Measurements from ENCODE around the gene SLC38A8. TPM values are rescaled to one million over a fixed set of nuclear protein-coding genes. Genes with fewer than 3 reads are reported as not detected.

SLC38A8 gene
- total RNA-seq, 1 experiment from 2014 or later = not detected

GRCh38 chr16:83973581-83974385, 68.8 kb downstream of the SLC38A8 start:
- Histone ChIP-seq H3K36me3 (replicated peaks; ENCODE audit: control insufficient read depth, insufficient read depth, low read length) (no peaks in the 10 kb centered on the region), H3K4me3 (ENCODE audit: insufficient read depth, low read depth, low read length) (no peak overlapping the region), H3K27me3 (ENCODE audit: control insufficient read depth, insufficient read depth, low read length) (peaks cover 10% of the 10 kb centered on the region)
- DNase-seq = no peak

GRCh38 chr16:83973077-83973476, 69.5 kb downstream of the SLC38A8 start:
- Histone ChIP-seq H3K36me3 (replicated peaks; ENCODE audit: control insufficient read depth, insufficient read depth, low read length) (no peaks in the 10 kb centered on the region), H3K4me3 (ENCODE audit: insufficient read depth, low read depth, low read length) (no peak overlapping the region)

GRCh38 chr16:83972256-83973008, 70.2 kb downstream of the SLC38A8 start:
- Histone ChIP-seq H3K27me3 (ENCODE audit: control insufficient read depth, insufficient read depth, low read length) (peaks cover 11% of the 10 kb centered on the region), H3K36me3 (replicated peaks; ENCODE audit: control insufficient read depth, insufficient read depth, low read length) (no peaks in the 10 kb centered on the region), H3K4me3 (ENCODE audit: insufficient read depth, low read depth, low read length) (no peak overlapping the region)
- DNase-seq = peak; percentile 67

More at GRCh38 chr16:83973077-83973476, 69.5 kb downstream of the SLC38A8 start:
- H3K27me3 ChIP-seq (ENCODE audit: control insufficient read depth, insufficient read depth, low read length) = peaks cover 11% of the 10 kb centered on the region
- no peak for DNase-seq

GRCh38 chr16:83971165-83972130, 71.1 kb downstream of the SLC38A8 start:
- Histone ChIP-seq H3K27me3 (ENCODE audit: control insufficient read depth, insufficient read depth, low read length) (peaks cover 11% of the 10 kb centered on the region), H3K4me3 (ENCODE audit: insufficient read depth, low read depth, low read length) (no peak overlapping the region), H3K36me3 (replicated peaks; ENCODE audit: control insufficient read depth, insufficient read depth, low read length) (no peaks in the 10 kb centered on the region)
- peak; percentile 69 for DNase-seq

- no peak for DNase-seq
- Histone ChIP-seq H3K27me3 (ENCODE audit: control insufficient read depth, insufficient read depth, low read length) (peaks cover 11% of the 10 kb centered on the region), H3K4me3 (ENCODE audit: insufficient read depth, low read depth, low read length) (no peak overlapping the region), H3K36me3 (replicated peaks; ENCODE audit: control insufficient read depth, insufficient read depth, low read length) (no peaks in the 10 kb centered on the region)
These were observed 72.2 kb downstream of the SLC38A8 start for GRCh38 chr16:83970430-83970815.

- no peaks in the 10 kb centered on the region for H3K36me3 ChIP-seq (replicated peaks; ENCODE audit: control insufficient read depth, insufficient read depth, low read length)
- peak; percentile 80 for DNase-seq
- peaks cover 11% of the 10 kb centered on the region for H3K27me3 ChIP-seq (ENCODE audit: control insufficient read depth, insufficient read depth, low read length)
- H3K4me3 ChIP-seq (ENCODE audit: insufficient read depth, low read depth, low read length) = no peak overlapping the region
These were observed 72.7 kb downstream of the SLC38A8 start for GRCh38 chr16:83969771-83970429.

GRCh38 chr16:83968891-83969649, 73.5 kb downstream of the SLC38A8 start:
- no peaks in the 10 kb centered on the region for H3K36me3 ChIP-seq (replicated peaks; ENCODE audit: control insufficient read depth, insufficient read depth, low read length)
- peaks cover 11% of the 10 kb centered on the region for H3K27me3 ChIP-seq (ENCODE audit: control insufficient read depth, insufficient read depth, low read length)
- DNase-seq = peak; percentile 88
- peak overlapping the region; percentile 38 for H3K4me3 ChIP-seq (ENCODE audit: insufficient read depth, low read depth, low read length)

GRCh38 chr16:83968306-83968851, 74.2 kb downstream of the SLC38A8 start:
- H3K4me3 ChIP-seq (ENCODE audit: insufficient read depth, low read depth, low read length) = peak overlapping the region; percentile 38; the same call in 1 of the 2 replicates
- peak; percentile 95 for DNase-seq
- H3K36me3 ChIP-seq (replicated peaks; ENCODE audit: control insufficient read depth, insufficient read depth, low read length) = no peaks in the 10 kb centered on the region
- H3K27me3 ChIP-seq (ENCODE audit: control insufficient read depth, insufficient read depth, low read length) = peaks cover 11% of the 10 kb centered on the region

GRCh38 chr16:83967838-83968305, 74.7 kb downstream of the SLC38A8 start, which contains the start of gene NECAB2:
NECAB2 (plus strand) TSS chr16:83968244; CDS start chr16:83968649, 405 bp downstream.
- no peaks in the 10 kb centered on the region for H3K36me3 ChIP-seq (replicated peaks; ENCODE audit: control insufficient read depth, insufficient read depth, low read length)
- H3K4me3 ChIP-seq (ENCODE audit: insufficient read depth, low read depth, low read length) = peak within 1 kb of the TSS; percentile 38
- DNase-seq = no peak

GRCh38 chr16:83967091-83967490, 75.5 kb downstream of the SLC38A8 start:
- Histone ChIP-seq H3K4me3 (ENCODE audit: insufficient read depth, low read depth, low read length) (no peak overlapping the region), H3K27me3 (ENCODE audit: control insufficient read depth, insufficient read depth, low read length) (peaks cover 11% of the 10 kb centered on the region), H3K36me3 (replicated peaks; ENCODE audit: control insufficient read depth, insufficient read depth, low read length) (no peaks in the 10 kb centered on the region)
- no peak for DNase-seq

More at GRCh38 chr16:83967838-83968305, 74.7 kb downstream of the SLC38A8 start, which contains the start of gene NECAB2:
- peaks cover 11% of the 10 kb centered on the region for H3K27me3 ChIP-seq (ENCODE audit: control insufficient read depth, insufficient read depth, low read length)

GRCh38 chr16:83966153-83966696, 76.4 kb downstream of the SLC38A8 start:
- DNase-seq = peak; percentile 61
- H3K27me3 ChIP-seq (ENCODE audit: control insufficient read depth, insufficient read depth, low read length) = peaks cover 11% of the 10 kb centered on the region
- no peaks in the 10 kb centered on the region; the same call in 1 of the 2 replicates for H3K36me3 ChIP-seq (replicated peaks; ENCODE audit: control insufficient read depth, insufficient read depth, low read length)
- no peak overlapping the region for H3K4me3 ChIP-seq (ENCODE audit: insufficient read depth, low read depth, low read length)

- Histone ChIP-seq H3K36me3 (replicated peaks; ENCODE audit: control insufficient read depth, insufficient read depth, low read length) (no peaks in the 10 kb centered on the region; the same call in 1 of the 2 replicates), H3K4me3 (ENCODE audit: insufficient read depth, low read depth, low read length) (no peak overlapping the region), H3K27me3 (ENCODE audit: control insufficient read depth, insufficient read depth, low read length) (peaks cover 11% of the 10 kb centered on the region)
- no peak for DNase-seq
These were observed 77.0 kb downstream of the SLC38A8 start for GRCh38 chr16:83965444-83966152.
